Activated T-cell treated with anti-CD3 and anti-CD28 coated beads, Interleukin-2, amount 50 U/mL, for 1 hour (primary cell): ENCODE results near the gene NR0B1.

Experiments
- DNase-seq: peaks from one replicate; pipeline ENCODE4 v3.0.0-alpha.2; 2020

The NR0B1 gene

DNA sequence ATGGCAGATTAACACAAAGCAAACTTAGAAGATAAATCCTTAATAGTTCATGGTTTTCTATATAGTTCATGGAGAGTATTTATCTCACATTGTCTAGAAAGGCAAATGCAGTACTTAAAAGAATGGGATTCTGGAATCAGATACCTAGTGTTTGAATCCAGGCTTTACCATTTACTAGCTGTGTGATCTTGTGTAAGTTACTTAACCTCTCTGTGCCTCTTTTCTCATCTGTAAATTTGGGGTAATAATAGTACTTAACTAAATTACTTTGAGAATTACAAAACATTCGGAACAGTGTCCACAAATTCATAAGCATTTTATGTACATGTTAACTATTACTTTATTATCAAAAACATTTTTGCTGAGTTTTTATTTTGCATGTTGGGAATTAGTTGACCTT, 46.4 kb downstream of the NR0B1 start:
- no peak for DNase-seq

DNA sequence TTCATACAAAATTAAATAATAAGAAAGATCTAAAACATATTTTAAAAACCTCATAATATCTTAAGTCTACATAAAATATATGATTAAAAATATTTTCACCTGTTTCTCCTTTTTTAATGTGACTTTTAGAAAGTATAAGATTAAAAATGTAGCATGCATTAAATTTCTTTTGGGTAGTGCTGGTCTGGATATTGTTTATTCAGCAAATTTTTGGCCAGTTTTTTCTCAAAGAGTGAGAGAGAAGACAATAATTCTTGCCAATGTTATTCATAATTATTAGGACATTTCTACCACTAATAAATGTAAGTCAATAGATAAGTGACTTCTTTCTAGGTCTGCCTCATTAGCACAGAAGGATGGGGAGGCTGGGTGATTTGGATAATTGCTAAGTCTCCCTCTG, 48.2 kb downstream of the NR0B1 start:
- DNase-seq = no peak

DNA sequence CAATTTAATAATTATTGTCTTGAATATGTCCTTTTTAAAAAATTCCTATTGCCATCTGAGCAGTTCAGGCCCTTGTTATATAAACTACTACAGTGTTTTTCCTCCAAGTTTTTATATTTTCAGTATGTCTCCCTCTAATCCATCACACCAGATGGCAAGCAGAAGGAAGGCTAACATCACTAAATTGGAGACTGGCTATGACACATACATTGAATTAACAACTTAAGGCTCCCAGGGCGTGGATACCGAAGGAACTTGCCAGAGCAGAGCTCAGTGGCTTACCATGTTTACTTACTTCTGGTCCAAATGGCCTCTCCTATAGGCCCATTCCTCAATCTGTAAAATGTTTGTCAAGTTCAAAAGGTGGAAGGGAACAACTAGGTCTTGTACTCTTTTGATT, 49.3 kb downstream of the NR0B1 start:
- no peak for DNase-seq
